Ammon's horn (tissue), 1 donor: ENCODE results near the gene TMC1.

ENCODE experiments used
- DNase-seq: peaks from one replicate; pipeline ENCODE4 v3.0.0-alpha.2; 2016; ENCODE audit warnings: low spot score

The TMC1 gene

GRCh38 chr9:72684615-72685014 lies 163.2 kb downstream of the TMC1 start:
- DNase-seq: no peak

DNA sequence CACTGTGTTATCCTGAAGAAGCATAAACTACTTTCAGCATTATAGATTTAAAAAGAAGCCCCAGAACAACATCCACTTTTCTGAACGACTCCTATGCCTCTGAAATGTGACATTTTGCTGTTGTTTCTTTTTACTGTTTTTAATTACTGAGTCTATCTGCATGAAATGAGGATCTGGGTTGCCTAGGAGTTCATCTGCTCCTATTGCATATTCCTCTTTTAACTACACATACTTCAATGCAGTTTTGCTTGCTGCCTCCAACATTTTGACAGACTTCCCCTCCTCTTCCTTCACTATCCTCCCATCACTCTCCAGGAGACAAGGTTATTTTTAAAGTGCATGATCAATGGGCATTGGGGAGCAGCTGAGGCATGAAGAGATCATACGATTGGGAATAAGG lies 164.5 kb downstream of the TMC1 start:
- peak; percentile 43 for DNase-seq

DNA sequence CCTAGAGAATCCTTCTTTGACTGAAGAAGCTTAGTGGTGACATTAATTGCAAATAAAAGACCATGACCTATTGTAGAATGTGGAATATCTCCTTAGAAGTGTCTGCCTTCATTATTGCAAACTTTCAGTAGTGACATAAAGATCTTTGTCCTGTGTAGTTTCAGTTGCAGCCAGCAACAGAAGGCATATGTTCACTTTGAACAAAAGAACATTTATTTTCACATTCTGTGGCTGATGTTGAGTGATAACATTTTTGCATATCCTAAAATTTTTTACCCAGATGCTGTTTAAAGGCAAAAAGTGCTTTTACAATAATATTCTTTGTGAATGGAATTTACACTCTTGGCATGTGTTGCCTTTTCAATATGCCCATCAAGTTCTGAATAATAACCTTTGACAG lies 165.9 kb downstream of the TMC1 start:
- no peak for DNase-seq

DNA sequence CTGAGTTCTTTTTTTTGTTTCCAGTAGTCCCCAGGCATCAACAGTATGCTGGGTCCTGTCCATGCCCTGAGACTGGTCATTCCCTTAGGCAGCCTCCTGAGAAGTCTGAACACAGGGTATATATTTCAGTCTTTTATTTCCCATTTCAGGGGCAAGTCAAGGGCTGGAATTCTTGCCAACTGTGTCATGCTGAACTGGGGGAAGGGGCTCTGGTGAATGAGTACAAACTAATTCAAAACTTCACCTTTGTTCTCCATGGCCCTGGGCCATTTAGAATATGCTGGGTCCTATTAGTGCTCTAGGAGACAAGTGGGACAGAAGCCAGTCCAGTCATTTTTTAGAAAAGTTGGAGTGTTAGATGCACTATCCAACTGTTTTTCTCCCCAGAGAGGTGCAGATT lies 170.3 kb downstream of the TMC1 start:
- DNase-seq: no peak

DNA sequence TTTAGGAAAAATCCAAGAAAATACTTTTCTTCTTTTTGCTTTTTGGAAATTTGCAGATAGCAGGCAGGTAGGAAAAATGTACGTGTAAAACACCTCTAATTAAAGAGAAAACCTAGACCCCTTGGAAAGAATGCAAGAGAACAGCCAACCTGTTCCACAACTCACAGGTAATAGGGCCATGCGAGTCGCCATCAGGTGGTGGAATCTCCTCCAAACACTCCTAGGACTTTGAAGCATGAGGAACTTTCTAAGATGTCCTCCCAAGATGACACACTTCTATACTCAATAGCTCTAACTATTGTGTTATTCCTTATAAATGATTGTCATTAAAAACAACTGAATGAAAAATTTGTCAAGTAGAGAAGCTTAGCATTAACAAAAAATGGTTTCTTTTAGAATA lies 174.0 kb downstream of the TMC1 start:
- DNase-seq: no peak

GRCh38 chr9:72696511-72696910 lies 175.1 kb downstream of the TMC1 start:
- no peak for DNase-seq

DNA sequence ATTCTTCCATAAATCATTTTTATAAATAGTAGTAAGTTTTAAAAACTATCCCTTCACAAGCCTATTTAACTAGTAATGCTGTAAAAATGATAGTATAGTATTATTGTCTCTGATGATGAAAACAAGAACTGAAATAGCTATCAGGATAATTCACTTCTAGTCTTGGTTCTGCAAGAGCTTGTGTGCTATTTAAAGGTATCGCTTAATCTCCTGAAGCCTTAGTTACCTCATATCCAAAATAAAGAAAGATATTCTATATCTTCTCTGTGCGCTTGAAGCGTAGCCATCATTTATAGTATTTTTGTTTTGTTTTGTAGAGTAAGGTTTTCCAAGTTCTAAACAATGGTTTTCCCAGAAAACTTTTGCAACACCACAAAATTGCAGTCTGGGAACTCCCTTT lies 180.1 kb downstream of the TMC1 start:
- DNase-seq: no peak

DNA sequence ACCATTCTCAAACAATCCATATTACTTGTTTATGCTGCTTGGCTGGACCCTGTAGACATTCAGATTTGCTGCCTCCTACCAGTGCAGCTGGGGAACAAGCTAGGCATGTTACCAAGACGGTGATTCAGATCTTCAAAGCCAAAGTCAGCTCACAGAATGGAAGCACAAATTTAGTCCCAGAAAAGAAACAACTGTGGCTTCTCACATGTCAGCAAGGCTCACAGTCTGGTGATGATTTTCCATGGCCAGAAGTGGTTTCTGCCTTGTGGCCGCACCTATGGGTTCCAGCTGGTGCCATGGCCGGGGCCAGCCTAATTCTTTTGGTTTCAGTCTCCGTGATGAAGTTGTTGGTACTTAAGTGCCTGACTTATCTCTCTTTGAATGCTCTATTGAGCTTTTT lies 182.2 kb downstream of the TMC1 start:
- DNase-seq: peak; percentile 49

- no peak for DNase-seq
Observed at GRCh38 chr9:72704688-72705375, 183.4 kb downstream of the TMC1 start.

GRCh38 chr9:72718503-72718902 lies 197.1 kb downstream of the TMC1 start:
- no peak for DNase-seq

DNA sequence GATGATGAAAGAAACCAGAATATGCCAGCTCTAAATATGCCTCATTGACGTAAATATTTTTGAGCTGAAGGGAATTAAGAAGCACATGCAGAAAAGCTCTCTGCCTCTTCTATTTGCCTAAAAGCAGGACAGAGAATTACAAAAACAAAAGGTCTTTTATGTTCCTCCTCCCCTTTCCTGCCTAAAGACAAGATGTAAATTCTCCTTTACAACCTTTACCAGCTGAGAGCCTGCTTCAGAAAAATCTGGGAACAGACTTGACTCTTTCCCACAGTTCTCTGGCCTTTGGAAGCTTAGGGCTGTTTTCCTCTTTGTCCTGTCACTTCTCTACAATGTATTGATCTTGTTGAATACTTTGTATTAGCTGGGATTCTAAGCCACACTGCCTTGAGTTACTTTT lies 199.7 kb downstream of the TMC1 start:
- no peak for DNase-seq

GRCh38 chr9:72726947-72727346 lies 205.5 kb downstream of the TMC1 start:
- DNase-seq: no peak

- DNase-seq: no peak
Observed at GRCh38 chr9:72728031-72728770, 206.8 kb downstream of the TMC1 start.

- peak; percentile 38 for DNase-seq
Observed at GRCh38 chr9:72733895-72734294, 212.5 kb downstream of the TMC1 start.

- DNase-seq: no peak
Observed at GRCh38 chr9:72734631-72735030, 213.2 kb downstream of the TMC1 start.

GRCh38 chr9:72743836-72744235 lies 222.4 kb downstream of the TMC1 start:
- no peak for DNase-seq

DNA sequence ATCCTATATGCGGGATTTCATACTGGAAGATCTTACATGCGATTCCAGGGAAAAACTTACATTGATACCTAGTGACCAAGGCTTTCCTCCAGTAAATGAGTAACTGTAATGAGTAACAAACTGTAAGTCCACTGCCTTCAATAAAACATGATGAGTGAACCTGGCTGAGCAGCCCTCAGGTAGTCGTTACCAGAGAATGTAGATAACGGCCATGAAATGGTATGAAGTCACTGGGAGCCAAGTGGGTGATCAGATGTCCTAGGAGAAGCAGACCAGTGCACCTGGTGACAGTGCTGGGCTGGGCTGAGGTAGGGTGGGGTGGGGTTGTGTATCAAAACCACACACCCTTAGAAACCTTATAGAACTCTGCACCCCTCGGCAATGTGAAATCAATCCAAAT lies 227.9 kb downstream of the TMC1 start:
- no peak for DNase-seq

DNA sequence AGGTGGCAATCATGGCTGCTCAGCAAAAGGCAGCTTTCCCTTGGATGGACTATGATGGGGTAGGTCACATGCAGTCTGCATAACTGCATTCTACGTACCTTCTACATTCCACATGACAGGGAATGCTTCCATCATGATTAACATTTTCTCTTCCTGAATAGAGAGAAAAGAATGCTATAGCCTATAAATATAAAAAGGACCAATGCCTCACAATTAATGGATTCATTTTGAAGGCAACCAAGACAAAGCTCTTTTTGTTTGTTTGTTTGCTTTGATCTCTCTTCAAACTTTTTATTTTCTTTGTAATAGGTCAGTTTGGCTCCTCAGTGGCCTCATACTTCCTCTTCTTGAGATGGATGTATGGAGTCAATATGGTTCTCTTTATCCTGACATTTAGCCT lies 230.1 kb downstream of the TMC1 start:
- DNase-seq: no peak

GRCh38 chr9:72753266-72753893 lies 232.0 kb downstream of the TMC1 start:
- peak; percentile 51 for DNase-seq

GRCh38 chr9:72755836-72756235 lies 234.4 kb downstream of the TMC1 start:
- no peak for DNase-seq

DNA sequence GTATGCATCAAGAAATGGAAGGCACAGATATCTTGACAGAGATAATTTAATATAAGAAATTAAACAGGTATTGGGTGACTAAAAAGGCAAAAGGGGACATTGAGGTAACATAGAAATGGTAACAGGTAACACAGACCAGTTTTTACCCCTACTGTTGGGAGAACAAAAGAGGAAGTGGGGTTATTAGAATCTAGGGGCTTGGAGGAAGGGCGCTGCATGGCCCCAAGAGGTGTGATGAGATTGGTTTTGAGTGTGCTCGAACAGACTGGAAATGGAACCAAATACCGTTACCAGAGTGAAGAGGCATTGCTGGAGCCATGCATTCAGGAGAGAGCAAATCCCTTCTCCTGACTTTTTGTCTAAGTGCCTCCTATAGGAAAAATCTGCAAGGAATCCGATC lies 237.5 kb downstream of the TMC1 start:
- DNase-seq: no peak

DNA sequence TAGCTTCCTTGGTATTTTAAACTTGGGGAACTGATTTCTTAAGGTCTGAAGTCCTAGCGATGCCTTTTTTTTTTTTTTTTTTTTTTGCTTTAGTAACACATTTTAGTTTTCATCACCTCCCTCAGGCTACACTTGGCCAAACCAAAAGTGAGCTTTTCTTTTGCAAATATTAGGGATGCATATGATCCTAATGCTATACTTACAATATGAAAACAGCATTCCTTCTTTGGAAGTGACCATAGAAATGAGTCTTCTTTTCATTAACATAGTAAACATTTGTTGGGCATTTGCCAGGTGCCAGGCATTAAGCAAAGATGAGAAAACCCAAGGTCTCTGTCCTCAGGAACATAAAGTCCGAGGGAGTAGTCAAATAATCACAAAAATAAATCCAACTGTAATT lies 241.6 kb downstream of the TMC1 start:
- no peak for DNase-seq

DNA sequence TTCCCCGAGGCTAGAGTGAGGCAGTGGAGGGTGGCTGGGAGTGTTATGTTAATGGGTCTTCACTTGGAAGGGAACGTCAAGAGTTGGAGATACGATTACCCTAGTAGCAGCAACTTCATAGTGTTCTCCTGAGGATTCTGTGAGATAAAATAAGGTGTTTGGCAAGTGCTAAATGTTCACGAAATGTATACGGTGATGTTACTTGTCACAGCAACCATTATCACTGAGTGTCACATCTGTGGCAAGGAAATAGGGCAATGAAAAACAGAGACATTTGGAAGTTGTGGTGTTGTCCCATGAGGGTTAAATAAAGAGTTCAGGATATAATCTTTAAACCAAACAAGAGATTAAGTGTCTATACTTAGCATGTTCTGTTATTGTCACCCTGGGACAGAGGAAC lies 248.1 kb downstream of the TMC1 start:
- DNase-seq: no peak
